HG03039 (cell line): ENCODE results near the gene RYR1.
"Not testable (repeated sequence)": the region's sequence is repeated elsewhere in the genome, so short reads cannot be mapped to it uniquely, and the experiment has no call there.

Source experiments
- ATAC-seq: cut with Tn5 transposase; IDR thresholded peaks from one replicate; pipeline ENCODE4 v1.9.1; 2021; ENCODE audit warnings: mild to moderate bottlenecking, moderate library complexity; ENCODE audit not compliant: unreplicated experiment

RYR1 gene

GRCh38 chr19:38512277-38512676 lies 78.8 kb downstream of the RYR1 start:
- no peak for ATAC-seq

DNA sequence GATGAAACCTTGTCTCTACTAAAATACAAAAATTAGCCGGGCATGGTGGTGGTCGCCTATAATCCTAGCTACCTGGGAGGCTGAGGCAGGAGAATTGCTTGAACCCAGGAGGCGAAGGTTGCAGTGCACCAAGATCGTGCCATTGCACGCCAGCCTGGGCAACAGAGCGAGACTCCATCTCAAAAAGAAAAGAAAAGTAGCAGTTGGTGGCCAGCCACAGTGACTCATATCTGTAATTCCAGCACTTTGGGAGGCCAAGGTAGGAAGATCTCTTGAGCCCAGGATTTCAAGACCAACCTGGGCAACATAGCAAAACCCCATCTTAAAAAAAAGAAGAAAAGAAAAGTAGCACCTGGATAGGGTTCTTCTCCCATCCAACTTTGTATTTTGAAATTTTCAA lies 79.7 kb downstream of the RYR1 start:
- ATAC-seq: not testable (repeated sequence)

DNA sequence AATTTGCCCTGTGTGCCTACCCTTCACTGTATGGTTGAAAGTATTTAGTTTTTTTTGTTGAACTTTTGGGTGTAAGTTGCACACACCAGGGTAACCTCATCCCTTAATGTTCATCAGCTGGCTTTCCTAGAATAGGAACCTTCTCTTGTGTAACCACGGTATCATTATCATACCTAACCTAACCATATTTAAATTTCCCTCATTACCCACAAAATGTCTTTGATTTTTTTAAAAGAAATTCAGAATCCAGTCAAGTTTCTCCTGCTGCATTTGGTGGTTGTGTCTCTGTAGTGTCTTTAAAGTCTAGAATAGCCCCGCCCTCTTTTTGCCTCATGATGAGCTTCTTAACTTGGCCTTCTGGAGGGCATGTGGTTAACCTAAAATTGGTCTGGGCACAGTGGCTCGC lies 80.3 kb downstream of the RYR1 start:
- ATAC-seq: no peak

- no peak for ATAC-seq
Measured at GRCh38 chr19:38514812-38515633, 81.5 kb downstream of the RYR1 start.

- ATAC-seq: no peak
Measured at GRCh38 chr19:38515896-38516295, 82.4 kb downstream of the RYR1 start.

DNA sequence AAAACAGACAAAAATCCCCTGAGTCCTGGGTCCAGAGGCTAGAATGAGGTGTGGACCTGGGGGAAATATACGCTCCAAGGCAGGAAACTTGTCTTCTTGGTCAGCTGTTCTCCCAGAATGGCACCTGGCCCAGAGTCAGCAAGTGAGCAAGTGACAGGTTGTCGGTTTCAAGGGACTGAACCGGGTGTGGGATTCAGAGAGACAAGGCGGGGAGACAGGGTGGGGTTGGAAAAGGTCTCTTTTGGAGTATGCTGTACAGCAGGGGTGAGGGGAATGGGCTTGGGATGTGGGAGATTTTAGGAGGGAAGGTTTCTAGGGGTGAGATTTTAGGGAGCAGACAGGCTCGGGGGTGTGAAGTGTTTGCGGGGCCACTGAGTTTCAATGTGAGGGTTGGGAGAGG lies 83.3 kb downstream of the RYR1 start:
- ATAC-seq: no peak

GRCh38 chr19:38517321-38517720 lies 83.8 kb downstream of the RYR1 start:
- ATAC-seq: no peak

DNA sequence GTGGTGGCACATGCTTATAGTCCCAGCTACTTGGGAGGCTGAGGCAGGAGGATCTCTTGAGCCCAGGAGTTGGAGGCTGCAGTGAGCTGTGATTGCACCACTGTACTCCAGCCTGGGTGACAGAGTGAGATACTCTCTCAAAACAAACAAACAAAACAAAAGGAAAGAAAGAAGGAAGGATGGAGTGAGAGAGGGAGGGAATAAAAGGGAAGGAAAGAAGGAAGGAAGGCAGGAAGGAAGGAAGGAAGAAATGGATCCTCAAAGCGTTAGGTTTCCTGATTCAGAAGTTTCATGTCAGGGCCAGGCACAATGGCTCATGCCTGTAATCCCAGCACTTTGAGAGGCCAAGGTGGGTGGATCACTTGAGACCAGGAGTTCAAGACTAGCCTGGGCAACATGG lies 84.5 kb downstream of the RYR1 start:
- ATAC-seq: not testable (repeated sequence)

- ATAC-seq: no peak
Measured at GRCh38 chr19:38519168-38519567, 85.7 kb downstream of the RYR1 start.

DNA sequence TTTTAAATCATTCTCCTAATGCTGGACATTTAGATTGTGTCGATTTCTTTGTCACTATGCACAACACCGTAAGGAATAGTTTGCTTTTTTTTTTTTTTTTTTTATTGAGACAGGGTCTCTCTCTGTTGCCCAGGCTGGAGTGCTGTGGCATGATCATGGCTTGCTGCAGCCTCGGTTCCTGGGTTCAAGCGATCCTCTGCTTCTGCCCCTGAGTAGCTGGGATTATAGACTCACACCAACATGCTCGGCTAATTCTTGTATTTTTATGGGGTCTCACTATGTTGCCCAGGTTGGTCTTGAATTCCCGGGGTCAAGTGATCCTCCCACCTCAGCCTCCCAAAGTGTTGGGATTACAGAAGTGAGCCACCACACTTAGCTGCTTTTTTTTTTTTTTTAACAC lies 86.5 kb downstream of the RYR1 start:
- ATAC-seq: no peak

- no peak for ATAC-seq
Measured at GRCh38 chr19:38522915-38523314, 89.4 kb downstream of the RYR1 start.

- no peak for ATAC-seq
Measured at GRCh38 chr19:38523319-38523718, 89.8 kb downstream of the RYR1 start.

DNA sequence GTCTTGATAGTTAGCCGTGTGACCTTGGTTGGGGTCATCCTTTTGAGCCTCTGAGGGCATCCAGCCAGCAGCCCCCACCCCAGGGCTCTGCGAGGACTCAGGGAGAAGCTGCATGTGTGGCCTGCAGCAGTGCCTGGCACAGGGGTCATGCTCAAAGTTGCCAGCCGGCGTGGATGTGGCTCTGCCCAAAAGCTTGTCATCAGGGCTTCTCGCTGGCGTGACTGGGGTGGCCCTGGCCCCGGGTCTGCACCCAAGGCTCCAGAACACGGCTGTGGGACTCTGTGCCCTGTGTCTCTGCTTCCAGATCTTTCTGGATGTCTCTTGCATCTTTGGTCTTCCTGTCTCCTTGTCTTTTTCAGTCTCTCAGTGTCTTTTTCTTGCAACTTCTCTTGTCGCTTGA lies 90.9 kb downstream of the RYR1 start:
- no peak for ATAC-seq

- ATAC-seq: no peak
Measured at GRCh38 chr19:38524994-38525634, 91.6 kb downstream of the RYR1 start.

DNA sequence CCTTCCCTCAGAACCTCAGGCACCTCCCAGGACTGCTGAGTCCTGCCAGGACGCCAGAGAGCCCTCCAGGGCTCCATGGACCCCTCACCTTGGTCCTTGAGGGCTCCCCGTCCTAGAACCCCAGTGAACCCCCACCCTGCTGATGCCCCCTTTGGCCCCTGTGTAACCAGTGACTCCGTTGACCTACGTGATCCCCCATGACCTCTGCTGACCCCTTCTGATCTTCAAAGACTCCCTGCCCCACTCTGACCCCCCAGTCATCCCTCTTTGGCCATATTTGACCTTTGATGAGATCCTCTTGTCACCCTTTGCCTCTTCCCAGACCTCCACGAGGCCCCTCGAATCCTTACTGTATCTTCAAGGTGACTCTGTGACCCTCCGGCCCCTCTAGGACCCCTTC lies 92.9 kb downstream of the RYR1 start:
- no peak for ATAC-seq

DNA sequence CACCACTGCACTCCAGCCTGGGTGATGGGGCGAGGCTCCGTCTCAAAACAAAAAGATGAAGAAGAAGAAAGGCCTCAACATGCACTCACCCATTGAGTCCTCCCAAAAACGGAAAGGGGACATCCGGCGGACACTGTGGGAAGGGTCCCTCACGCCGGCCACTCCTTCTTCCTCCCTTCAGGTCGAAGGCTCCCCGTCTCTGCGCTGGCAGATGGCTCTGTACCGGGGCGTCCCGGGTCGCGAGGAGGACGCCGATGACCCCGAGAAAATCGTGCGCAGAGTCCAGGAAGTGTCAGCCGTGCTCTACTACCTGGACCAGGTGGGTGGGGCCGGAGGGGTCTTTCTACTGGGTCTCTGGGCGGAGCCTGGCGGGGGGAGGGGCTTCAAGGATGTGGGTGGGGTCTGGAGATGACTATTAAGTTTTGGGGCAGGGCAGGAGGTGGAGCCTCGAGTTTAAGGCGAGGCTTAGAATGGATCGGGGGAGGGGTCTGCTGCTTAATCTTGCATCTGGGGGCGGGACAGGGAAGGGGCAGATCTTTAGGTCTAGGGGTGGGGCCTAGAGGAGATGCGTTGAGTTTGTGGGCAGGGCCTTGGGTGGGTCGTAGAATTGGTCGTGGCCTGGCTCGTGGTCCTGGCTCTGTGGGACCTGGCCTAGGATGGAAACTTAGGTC lies 94.1 kb downstream of the RYR1 start:
- no peak for ATAC-seq

- no peak for ATAC-seq
Measured at GRCh38 chr19:38528213-38528755, 94.8 kb downstream of the RYR1 start.

- ATAC-seq: no peak
Measured at GRCh38 chr19:38528931-38529330, 95.4 kb downstream of the RYR1 start.

GRCh38 chr19:38531515-38531914 lies 98.0 kb downstream of the RYR1 start:
- ATAC-seq: no peak

DNA sequence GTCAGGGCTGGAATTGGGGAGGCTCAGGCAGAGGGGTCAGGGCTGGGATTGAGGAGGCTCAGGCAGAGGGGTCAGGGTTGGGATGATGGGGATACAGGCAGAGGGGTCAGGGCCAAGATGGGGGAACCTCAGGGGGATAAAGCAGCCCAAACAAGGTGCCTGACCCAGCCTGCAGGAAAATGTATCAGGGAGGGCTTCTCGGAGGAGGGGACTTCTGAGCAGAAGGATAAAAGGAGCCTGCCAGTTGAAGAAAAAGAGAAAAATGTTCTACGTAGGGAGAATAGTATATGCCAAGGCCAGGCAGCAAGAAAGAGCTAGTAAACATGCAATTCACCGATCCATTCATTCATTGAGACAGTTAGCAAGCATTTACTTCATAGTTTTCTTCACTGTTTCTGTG lies 99.4 kb downstream of the RYR1 start:
- ATAC-seq: no peak

GRCh38 chr19:38534574-38534973 lies 101.1 kb downstream of the RYR1 start:
- no peak for ATAC-seq

DNA sequence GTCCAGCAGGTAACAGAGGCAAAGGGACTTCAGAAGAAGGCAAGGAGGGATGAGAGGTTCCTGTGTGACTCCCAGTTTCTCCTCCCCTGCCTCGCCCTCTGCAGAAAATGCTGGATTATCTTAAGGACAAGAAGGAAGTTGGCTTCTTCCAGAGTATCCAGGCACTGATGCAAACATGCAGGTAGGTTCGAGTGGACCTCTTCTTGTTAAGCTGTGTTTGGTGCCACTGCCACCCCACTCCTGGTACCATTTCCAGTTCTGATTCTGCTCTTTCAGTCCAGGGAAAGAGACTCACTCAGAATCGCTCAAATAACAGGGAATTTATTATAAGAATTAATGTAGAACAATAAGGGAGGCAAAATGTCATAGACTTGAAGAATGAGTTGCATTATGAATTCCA lies 101.7 kb downstream of the RYR1 start:
- no peak for ATAC-seq
